GM18505 (cell line): Measurements from ENCODE around the gene PA2G4.
"Not testable (repeated sequence)": the region's sequence is repeated elsewhere in the genome, so short reads cannot be mapped to it uniquely, and the experiment has no call there.

Experiments used
- ATAC-seq: cut with Tn5 transposase; IDR thresholded peaks from one replicate; pipeline ENCODE4 v1.9.1; 2021; ENCODE audit not compliant: unreplicated experiment
- POLR2A ChIP-seq: IDR thresholded peaks from 4 replicates; pipeline ENCODE4 v1.6.1; 2011; ENCODE audit warnings: borderline replicate concordance; ENCODE audit not compliant: insufficient read depth, insufficient read length; ENCODE audit errors: extremely low read depth

PA2G4 gene

DNA sequence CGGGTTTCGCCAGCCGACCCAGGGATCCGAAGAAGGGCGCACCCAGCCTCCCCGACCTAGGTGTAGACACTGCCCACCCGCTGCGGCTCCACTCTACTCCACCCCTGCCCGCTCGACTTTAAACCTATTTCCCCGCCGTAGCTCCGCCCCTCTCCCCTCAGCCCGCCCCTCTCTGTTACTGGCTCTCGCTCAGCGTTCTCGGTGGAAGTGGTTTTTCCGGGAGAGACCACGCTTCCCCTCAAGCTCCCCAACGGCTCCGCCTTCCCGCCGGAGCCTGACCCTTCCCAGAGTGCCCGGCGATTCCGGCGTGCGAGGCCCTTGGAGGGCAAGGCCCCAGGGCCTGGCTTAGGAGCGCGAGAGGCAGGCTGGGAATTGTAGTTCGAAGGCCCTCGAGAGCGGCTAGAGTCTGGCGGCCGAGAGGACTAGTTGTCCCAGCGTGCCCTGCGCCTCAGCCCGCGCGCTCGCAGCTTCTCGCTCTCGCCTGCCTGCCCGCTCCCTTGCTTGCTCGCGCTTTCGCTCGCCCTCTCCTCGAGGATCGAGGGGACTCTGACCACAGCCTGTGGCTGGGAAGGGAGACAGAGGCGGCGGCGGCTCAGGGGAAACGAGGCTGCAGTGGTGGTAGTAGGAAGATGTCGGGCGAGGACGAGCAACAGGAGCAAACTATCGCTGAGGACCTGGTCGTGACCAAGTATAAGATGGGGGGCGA is at the start of gene PA2G4:
Gene PA2G4, plus strand, starts transcription at position 451 of the 706 bp plus-strand sequence. Its CDS starts 179 bp downstream, at position 630.
- peak; percentile 92 for TF ChIP-seq POLR2A
- peak; percentile 93 for ATAC-seq

DNA sequence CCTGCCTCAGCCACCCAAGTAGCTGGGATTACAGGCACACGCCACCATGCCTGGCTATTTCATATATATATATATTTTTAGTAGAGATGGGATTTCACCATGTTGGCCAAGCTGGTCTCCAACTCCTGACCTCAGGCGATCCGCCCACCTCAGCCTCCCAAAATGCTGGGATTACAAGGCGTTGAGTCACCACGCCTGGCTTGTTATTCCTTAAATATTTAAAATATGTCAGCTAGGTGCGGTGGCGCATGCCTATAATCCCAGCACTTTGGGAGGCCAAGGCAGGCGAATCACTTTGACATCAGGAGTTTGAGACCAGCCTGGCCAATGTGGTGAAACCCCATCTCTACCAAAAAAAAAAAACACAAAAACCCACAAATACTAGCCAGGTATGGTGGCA is 44.4 kb upstream of the PA2G4 start:
- ATAC-seq: not testable (repeated sequence)

DNA sequence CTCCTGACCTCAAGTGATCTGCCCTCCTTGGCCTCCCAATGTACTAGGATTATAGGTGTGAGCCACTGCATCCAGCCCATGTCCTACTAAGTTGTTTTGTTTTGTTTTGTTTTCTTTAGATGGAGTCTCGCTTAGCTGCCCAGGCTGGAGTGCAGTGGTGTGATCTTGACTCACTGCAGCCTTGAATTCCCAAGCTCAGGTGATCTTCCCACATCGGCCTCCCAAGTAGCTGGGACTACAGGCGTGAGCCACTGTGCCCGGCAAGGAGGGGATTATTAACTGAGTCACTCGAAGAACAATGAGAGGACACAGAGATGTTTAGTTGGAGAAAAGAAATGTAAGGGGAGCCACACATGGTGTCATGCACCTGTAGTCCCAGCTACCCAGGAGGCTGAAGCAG is 42.4 kb upstream of the PA2G4 start:
- ATAC-seq: no peak
- TF ChIP-seq POLR2A: no peak

DNA sequence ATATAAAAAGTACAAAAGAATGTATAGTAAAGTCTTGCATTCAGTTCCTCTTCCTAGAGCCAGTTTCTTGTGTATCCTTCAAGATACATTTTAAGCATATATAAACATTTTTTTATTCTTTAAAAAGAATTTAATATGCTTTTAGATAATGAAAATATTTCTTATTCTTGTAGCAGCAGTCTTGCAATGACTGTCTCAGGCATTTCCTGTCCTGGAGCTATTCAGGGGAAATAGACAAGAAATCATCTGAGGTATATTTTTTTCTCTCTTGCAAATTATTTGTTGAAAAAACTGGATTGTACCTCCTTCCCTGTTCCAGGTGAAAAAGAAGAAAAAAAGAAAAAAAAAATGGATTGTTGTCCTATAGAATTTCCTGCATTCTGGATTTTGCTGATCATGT is 41.4 kb upstream of the PA2G4 start:
- TF ChIP-seq POLR2A: no peak

DNA sequence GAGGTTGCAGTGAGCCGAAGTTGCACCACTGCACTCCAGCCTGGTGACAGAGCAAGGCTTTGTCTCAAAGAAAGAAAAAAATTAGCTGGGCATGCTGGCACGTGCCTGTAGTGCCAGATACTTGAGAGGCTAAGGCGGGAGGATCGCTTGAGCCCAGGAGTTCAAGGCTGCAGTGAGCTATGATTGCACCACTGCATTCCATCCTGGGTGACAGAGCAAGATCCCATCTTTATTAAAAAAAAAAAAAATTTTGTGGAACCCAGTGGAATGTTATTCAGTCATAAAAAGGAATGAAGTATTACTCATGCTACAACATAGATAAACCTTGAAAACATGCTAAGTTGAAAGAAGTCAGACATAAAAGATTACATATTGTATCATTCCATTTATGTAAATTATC is 32.7 kb upstream of the PA2G4 start:
- ATAC-seq: no peak
- no peak for TF ChIP-seq POLR2A

More for the DNA sequence above, 41.4 kb upstream of the PA2G4 start:
- no peak for ATAC-seq

GRCh38 chr12:56074396-56074795 is 30.0 kb upstream of the PA2G4 start:
- no peak for ATAC-seq
- no peak for TF ChIP-seq POLR2A

DNA sequence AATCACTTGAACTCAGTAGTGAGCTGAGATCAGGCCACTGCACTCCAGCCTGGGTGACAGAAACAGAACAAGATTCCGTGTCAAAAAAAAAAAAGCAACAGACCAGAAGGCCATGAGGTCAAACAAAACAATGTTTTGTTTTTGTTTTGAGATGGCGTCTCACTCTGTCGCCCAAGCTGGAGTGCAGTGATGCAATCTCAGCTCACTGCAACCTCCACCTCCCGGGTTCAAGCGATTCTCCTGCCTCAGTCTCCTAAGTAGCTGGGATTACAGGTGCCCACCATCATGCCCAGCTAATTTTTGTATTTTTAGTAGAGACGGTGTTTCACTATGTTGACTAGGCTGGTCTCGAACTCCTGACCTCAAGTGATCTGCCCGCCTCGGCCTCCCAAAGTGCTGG is 26.4 kb upstream of the PA2G4 start:
- not testable (repeated sequence) for ATAC-seq

GRCh38 chr12:56078427-56078826 is 25.9 kb upstream of the PA2G4 start:
- TF ChIP-seq POLR2A: no peak
- ATAC-seq: no peak

GRCh38 chr12:56078931-56079722 is 25.2 kb upstream of the PA2G4 start:
- TF ChIP-seq POLR2A: no peak
- ATAC-seq: peak; percentile 58

DNA sequence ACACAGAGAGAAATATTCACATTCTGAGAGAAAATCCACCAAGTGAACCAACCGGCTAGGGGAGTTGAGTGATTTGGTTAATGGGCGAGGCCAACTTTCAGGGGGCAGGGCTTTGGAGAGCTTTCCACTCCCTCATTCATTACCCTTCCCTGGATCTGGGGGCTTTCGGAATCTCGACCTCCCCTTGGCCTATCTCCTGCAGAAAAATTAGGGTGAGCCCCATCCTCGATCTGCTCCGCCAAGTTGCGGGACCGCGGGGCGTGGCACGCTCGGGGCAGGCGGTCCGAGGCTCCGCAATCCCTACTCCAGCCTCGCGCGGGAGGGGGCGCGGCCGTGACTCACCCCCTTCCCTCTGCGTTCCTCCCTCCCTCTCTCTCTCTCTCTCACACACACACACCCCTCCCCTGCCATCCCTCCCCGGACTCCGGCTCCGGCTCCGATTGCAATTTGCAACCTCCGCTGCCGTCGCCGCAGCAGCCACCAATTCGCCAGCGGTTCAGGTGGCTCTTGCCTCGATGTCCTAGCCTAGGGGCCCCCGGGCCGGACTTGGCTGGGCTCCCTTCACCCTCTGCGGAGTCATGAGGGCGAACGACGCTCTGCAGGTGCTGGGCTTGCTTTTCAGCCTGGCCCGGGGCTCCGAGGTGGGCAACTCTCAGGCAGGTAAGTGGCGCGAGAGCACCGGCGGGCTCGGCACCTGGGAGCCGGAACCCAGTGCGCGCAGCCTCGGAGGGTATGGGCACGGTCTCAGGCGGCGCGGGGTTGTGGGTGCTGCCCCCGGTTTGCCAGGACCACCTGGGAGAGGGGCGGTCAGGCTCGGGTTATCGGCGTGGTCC is 24.4 kb upstream of the PA2G4 start, which contains the start of gene ERBB3:
Gene ERBB3, plus strand, starts transcription at position 443 of the 833 bp plus-strand sequence. Its CDS starts 136 bp downstream, at position 579.
- no peak for TF ChIP-seq POLR2A
- ATAC-seq: no peak

DNA sequence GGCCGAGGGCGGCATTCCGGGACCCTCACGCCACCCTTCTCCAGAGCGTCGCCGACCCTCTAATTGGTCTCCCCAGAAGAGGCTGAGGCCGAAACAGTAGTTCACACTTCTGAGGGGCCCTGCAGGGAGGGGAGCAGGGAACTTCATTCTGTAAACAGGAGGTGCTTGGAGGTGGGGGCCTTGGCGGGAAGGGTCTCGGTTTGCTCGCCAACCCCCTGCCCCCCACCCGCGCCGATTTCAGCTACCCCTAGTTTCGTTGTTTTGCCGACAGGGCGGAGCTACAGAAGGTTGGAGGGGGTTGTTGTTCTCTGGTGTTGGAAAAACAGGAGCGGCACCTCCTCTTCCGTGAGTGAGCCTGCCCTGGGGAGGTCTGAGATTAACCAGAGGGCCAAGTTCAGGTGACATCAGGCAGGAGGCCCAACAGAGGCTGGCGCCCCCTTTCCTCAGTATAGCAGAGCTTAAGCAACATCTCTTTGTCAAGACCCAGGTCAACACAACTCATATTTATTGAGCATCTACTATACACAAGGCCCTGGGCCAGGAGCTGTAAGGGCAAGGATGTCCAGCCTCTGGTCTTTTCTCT is 23.7 kb upstream of the PA2G4 start:
- no peak for TF ChIP-seq POLR2A
- ATAC-seq: no peak

DNA sequence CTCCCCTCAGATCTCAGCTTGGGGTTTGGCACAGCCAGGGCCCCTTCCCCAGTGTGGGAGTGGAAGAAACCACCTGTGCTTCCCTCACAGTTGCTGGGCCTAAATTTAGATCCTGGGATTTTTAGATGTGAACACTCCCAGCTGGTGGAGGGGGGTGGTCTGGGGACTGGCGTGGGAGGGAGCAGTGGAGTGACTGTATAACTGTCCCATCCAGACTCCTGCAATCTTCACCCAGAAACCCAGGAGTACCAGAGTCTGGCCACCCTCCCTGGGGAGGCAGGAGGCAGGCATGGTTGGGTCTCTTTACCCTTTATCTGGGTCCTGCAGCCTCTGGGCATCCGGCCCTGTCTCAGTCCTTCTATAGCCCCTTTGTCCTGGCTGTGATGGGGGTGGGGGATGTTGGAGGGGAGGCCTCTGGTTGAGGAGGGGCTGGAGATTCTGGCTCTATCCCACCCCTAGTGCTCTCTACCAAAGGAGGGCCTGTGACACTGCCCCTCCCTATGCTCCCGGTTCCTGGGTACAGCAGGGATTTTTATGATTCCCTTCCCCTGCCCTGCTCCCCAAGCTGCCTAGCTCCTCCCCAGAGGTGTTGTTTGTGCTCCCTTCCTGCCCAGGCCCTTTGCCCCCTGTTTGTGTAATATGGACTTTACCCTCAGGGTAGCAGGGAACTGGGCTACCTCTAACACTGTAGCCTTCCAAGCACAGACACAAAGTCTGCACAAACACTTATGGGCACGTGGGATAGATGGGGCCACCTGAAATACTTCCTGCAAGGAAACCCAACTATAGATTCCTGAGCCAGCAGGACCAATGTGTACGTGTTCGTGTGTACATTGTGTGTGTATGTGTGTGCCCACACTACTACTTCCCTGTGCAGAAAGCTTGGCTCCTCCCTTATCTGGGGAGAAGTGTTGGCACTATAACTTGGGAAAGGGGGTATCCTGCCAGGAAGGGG is 22.7 kb upstream of the PA2G4 start:
- ATAC-seq: no peak
- no peak for TF ChIP-seq POLR2A
